ENCODE results near the gene TRIOBP. TPM values are rescaled to one million over a fixed set of nuclear protein-coding genes. Genes with fewer than 3 reads are reported as not detected.

Gene TRIOBP
- polyA plus RNA-seq, 1 donor (not counting 4 experiments of a cell fraction or from before 2014, with no cell fraction given) = 22.2 TPM

- Histone ChIP-seq H3K27me3 (ENCODE audit: control insufficient read depth, extremely low read depth, insufficient read depth, low read length) (no peaks in the 10 kb centered on the region), H2AFZ (ENCODE audit: control insufficient read depth, low read length) (no peak overlapping the region), H3K9ac (ENCODE audit: control insufficient read depth, extremely low read depth, insufficient read depth, low read length) (no peak overlapping the region), H3K4me3 (ENCODE audit: control insufficient read depth in 2 of 3, extremely low read depth in 1 of 3, insufficient read depth in 2 of 3, low read depth in 1 of 3, low read length in 3 of 3) (no peak overlapping the region), H3K4me2 (ENCODE audit: control insufficient read depth, extremely low read depth, insufficient read depth, low read depth, low read length) (no peak overlapping the region), H3K36me3 (ENCODE audit: control insufficient read depth in 2 of 2, extremely low read depth in 1 of 2, insufficient read depth in 2 of 2, low read length in 2 of 2) (peaks cover 4 to 8% of the 10 kb centered on the region in 2 experiments), H4K20me1 (ENCODE audit: control insufficient read depth, extremely low read depth, insufficient read depth, low read length) (no peaks in the 10 kb centered on the region), H3K79me2 (ENCODE audit: control insufficient read depth, insufficient read depth, low read length) (peaks cover 10% of the 10 kb centered on the region), H3K9me3 (ENCODE audit: control insufficient read depth, low read depth, low read length) (no peaks in the 10 kb centered on the region), H3K4me1 (ENCODE audit: control insufficient read depth, extremely low read depth, insufficient read depth, low read length) (peaks cover under 1% of the 10 kb centered on the region), H3K27ac (ENCODE audit: control insufficient read depth, insufficient read depth, low read length) (no peak overlapping the region), H3K9me1 (ENCODE audit: control insufficient read depth, extremely low read depth, insufficient read depth, low read length) (no peaks in the 10 kb centered on the region)
- no peak for TF ChIP-seq EZH2 (IDR thresholded peaks at IDR 0.05; ENCODE audit: low read length)
- TF ChIP-seq, protein P1, sequence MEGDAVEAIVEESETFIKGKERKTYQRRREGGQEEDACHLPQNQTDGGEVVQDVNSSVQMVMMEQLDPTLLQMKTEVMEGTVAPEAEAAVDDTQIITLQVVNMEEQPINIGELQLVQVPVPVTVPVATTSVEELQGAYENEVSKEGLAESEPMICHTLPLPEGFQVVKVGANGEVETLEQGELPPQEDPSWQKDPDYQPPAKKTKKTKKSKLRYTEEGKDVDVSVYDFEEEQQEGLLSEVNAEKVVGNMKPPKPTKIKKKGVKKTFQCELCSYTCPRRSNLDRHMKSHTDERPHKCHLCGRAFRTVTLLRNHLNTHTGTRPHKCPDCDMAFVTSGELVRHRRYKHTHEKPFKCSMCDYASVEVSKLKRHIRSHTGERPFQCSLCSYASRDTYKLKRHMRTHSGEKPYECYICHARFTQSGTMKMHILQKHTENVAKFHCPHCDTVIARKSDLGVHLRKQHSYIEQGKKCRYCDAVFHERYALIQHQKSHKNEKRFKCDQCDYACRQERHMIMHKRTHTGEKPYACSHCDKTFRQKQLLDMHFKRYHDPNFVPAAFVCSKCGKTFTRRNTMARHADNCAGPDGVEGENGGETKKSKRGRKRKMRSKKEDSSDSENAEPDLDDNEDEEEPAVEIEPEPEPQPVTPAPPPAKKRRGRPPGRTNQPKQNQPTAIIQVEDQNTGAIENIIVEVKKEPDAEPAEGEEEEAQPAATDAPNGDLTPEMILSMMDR (optimal IDR thresholded peaks at IDR 0.05 in 1 of 3, IDR thresholded peaks at IDR 0.05 in 1 of 3, conservative IDR thresholded peaks at IDR 0.05 in 1 of 3; ENCODE audit: extremely low read depth in 1 of 3, insufficient read depth in 2 of 3, low read length in 3 of 3) = no peak
- dilution Hi-C loops (cut with MboI; ENCODE audit: extremely low pct_ligation_motif_present, low sequenced_read_pairs) = no loop called here
- DNase-seq (ENCODE audit: low read depth, low spot score) = no peak
- no peak for FAIRE-seq
Measured at GRCh38 chr22:37665487-37665886, 31.4 kb upstream of the TRIOBP start.

DNA sequence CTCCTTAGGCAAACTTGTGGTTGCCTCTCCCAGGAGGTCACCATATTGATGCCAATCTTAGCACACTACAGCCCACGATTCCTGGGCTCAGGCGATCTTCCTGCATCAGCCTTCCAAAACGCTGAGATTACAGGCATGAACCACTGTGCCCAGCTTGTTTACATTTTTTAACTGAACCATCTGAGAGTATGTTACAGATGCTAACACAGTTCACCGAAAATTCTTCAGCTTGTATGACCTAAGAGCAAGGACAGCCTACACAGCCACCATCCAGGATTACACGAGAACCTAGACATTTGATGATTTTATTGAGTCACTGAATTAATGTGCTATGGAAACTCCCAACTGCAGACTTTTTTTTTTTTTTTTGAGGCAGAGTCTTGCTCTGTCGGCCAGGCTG, 27.3 kb upstream of the TRIOBP start:
- DNase-seq (ENCODE audit: low read depth, low spot score) (no peak), FAIRE-seq (no peak)
- Histone ChIP-seq H3K4me2 (ENCODE audit: control insufficient read depth, extremely low read depth, insufficient read depth, low read depth, low read length) (no peak overlapping the region), H3K27me3 (ENCODE audit: control insufficient read depth, extremely low read depth, insufficient read depth, low read length) (no peaks in the 10 kb centered on the region), H3K4me1 (ENCODE audit: control insufficient read depth, extremely low read depth, insufficient read depth, low read length) (no peaks in the 10 kb centered on the region), H3K9me1 (ENCODE audit: control insufficient read depth, extremely low read depth, insufficient read depth, low read length) (no peaks in the 10 kb centered on the region), H3K9ac (ENCODE audit: control insufficient read depth, extremely low read depth, insufficient read depth, low read length) (no peak overlapping the region), H3K36me3 (ENCODE audit: control insufficient read depth in 2 of 2, extremely low read depth in 1 of 2, insufficient read depth in 2 of 2, low read length in 2 of 2) (peaks cover 4 to 8% of the 10 kb centered on the region in 2 experiments), H3K27ac (ENCODE audit: control insufficient read depth, insufficient read depth, low read length) (no peak overlapping the region), H2AFZ (ENCODE audit: control insufficient read depth, low read length) (no peak overlapping the region), H3K4me3 (ENCODE audit: control insufficient read depth in 2 of 3, extremely low read depth in 1 of 3, insufficient read depth in 2 of 3, low read depth in 1 of 3, low read length in 3 of 3) (no peak overlapping the region), H3K9me3 (ENCODE audit: control insufficient read depth, low read depth, low read length) (no peaks in the 10 kb centered on the region), H3K79me2 (ENCODE audit: control insufficient read depth, insufficient read depth, low read length) (no peaks in the 10 kb centered on the region), H4K20me1 (ENCODE audit: control insufficient read depth, extremely low read depth, insufficient read depth, low read length) (no peaks in the 10 kb centered on the region)
- dilution Hi-C loops (cut with MboI; ENCODE audit: extremely low pct_ligation_motif_present, low sequenced_read_pairs) = no loop called here
- no peak for TF ChIP-seq EZH2 (IDR thresholded peaks at IDR 0.05; ENCODE audit: low read length)
- TF ChIP-seq, protein P1 (optimal IDR thresholded peaks at IDR 0.05 in 1 of 3, IDR thresholded peaks at IDR 0.05 in 1 of 3, conservative IDR thresholded peaks at IDR 0.05 in 1 of 3; ENCODE audit: extremely low read depth in 1 of 3, insufficient read depth in 2 of 3, low read length in 3 of 3) = no peak
